Vagina (tissue), 2 donors: ENCODE data around the gene TNNI2.

Experiments used
- CTCF ChIP-seq, 3 experiments: fragments of 450-650 bp in 2 of 3; fragments of 200-600 bp in 1 of 3; sonication (generic) in 1 of 3; IDR thresholded peaks; one replicate each; pipeline ENCODE4 v1.5.1; 2017 to 2019; ENCODE audit warnings: antibody characterized with exemption in 3 of 3, mild to moderate bottlenecking in 2 of 3, moderate library complexity in 2 of 3
- POLR2AphosphoS5 ChIP-seq, 2 donors: sonication (generic); formaldehyde crosslinking; IDR thresholded peaks; one replicate each; pipeline ENCODE4 v1.9.0; 2017; ENCODE audit warnings: antibody characterized with exemption in 2 of 2, mild to moderate bottlenecking in 2 of 2, low read depth in 1 of 2; ENCODE audit not compliant: insufficient read depth in 1 of 2

- TF ChIP-seq CTCF (IDR thresholded peaks at IDR 0.05) = no peak
- TF ChIP-seq POLR2AphosphoS5 (IDR thresholded peaks at IDR 0.05; ENCODE audit: insufficient read depth in 1 of 2, low read depth in 1 of 2) = no peak
Measured at GRCh38 chr11:1821562-1821961, 17.2 kb upstream of the TNNI2 start.
